H1 (cell line): ENCODE measurements around the gene LMTK3. TPM values are rescaled to one million over a fixed set of nuclear protein-coding genes. Genes with fewer than 3 reads are reported as not detected.

Experiments
- BRCA1 ChIP-seq: IDR thresholded peaks from 2 replicates; pipeline ENCODE4 v1.6.1; 2012; ENCODE audit warnings: low read depth, low read length, improper control_type of control experiment
- CHD7 ChIP-seq: fragments of 300-600 bp; sonication (generic); IDR thresholded peaks from 2 replicates; pipeline ENCODE4 v1.7.1; 2012; ENCODE audit warnings: low read length, moderate library complexity, mild to moderate bottlenecking, inconsistent platforms; ENCODE audit not compliant: insufficient replicate concordance
- EP300 ChIP-seq, 2 experiments: IDR thresholded peaks; 1 replicate in 1 of 2; 2 replicates in 1 of 2; pipeline ENCODE4 v1.6.1; 2011 to 2012; ENCODE audit warnings: low read depth in 2 of 2, low read length in 2 of 2, mild to moderate bottlenecking in 2 of 2, borderline replicate concordance in 1 of 2, inconsistent platforms in 1 of 2, moderate library complexity in 1 of 2
- RAD21 ChIP-seq, 2 experiments: IDR thresholded peaks in 1 of 2; conservative IDR thresholded peaks in 1 of 2; 2 replicates each; pipeline ENCODE4 v1.6.1; 2011; ENCODE audit warnings: low read depth in 2 of 2, low read length in 2 of 2, improper control_type of control experiment in 1 of 2, inconsistent platforms in 1 of 2, mild to moderate bottlenecking in 1 of 2, moderate library complexity in 1 of 2
- RBBP5 ChIP-seq: IDR thresholded peaks from 2 replicates; pipeline ENCODE4 v1.7.1; 2012; ENCODE audit warnings: low read depth, mild to moderate bottlenecking, inconsistent platforms, low read length, moderate library complexity, borderline replicate concordance
- SRF ChIP-seq: IDR thresholded peaks from 2 replicates; pipeline ENCODE4 v1.6.1; 2011; ENCODE audit warnings: mild to moderate bottlenecking, low read depth, low read length, moderate library complexity
- polyA plus RNA-seq, 7 experiments: library from polyadenylated mRNA; depleted of rRNA in 3 of 7; stranded (reverse) in 5 of 7; unstranded in 2 of 7; fragments of >200 nt in 5 of 7; fragments of 200-250 nt in 2 of 7; gene quantifications; 1 replicate in 5 of 7; 2 replicates in 1 of 7; 4 replicates in 1 of 7; pipeline versions ENCODE4 v1.2.1 to v1.2.3, GENCODE V29; 2011 to 2013; ENCODE audit warnings: missing spikeins in 2 of 7, mixed read lengths in 2 of 7
- total RNA-seq: library from RNA; stranded (reverse); fragmentation: NEBNext Ultra II Directional; extraction: Animal tissue kit (Norgen Biotek cat#: 25700); gene quantifications from 2 replicates; pipeline ENCODE4 v1.2.1, GENCODE V29; 2021
- TF ChIP-seq, protein P1 (sequence below): IDR thresholded peaks from 2 replicates; pipeline ENCODE4 v1.6.1; 2011; ENCODE audit warnings: low read length, improper control_type of control experiment

Gene LMTK3
- total and polyA plus RNA-seq, 2 of the 8 experiments (the other 6 are each of a cell fraction or from before 2014, with no cell fraction given) = 2.7 to 12.4 TPM

GRCh38 chr19:48445606-48446481, 65.8 kb downstream of the LMTK3 start, which contains the start of gene GRWD1 (continued):
- TF ChIP-seq CHD7 (no peak), EP300 (IDR thresholded peaks at IDR 0.05; ENCODE audit: borderline replicate concordance in 1 of 2, low read depth in 2 of 2, low read length in 2 of 2) (no peak), RBBP5 (peak; percentile 57; the same call in 1 of the 2 replicates), BRCA1 (peak; percentile 91), SRF (0 out of 2 replicates have a peak, but pooled peaks have one; percentile 28), RAD21 (IDR thresholded peaks at IDR 0.05 in 1 of 2, conservative IDR thresholded peaks at IDR 0.05 in 1 of 2; ENCODE audit: low read depth in 2 of 2, low read length in 2 of 2) (0 out of 4 replicates have a peak, but pooled peaks of 1 of the 2 experiments have one; percentile 0)
- TF ChIP-seq, protein P1, sequence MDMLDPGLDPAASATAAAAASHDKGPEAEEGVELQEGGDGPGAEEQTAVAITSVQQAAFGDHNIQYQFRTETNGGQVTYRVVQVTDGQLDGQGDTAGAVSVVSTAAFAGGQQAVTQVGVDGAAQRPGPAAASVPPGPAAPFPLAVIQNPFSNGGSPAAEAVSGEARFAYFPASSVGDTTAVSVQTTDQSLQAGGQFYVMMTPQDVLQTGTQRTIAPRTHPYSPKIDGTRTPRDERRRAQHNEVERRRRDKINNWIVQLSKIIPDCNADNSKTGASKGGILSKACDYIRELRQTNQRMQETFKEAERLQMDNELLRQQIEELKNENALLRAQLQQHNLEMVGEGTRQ = no peak
